ES-I3 (cell line): ENCODE results near the gene BLVRB.
A peak's percentile ranks its signal among the peaks of the same experiment; 100 is the strongest.
"Not testable (repeated sequence)": the region's sequence is repeated elsewhere in the genome, so short reads cannot be mapped to it uniquely, and the experiment has no call there.

Experiments used
- H3K36me3 ChIP-seq: 2 replicates; pipeline ENCODE4 v1.6.1; 2013; ENCODE audit warnings: mild to moderate bottlenecking, low read length, control low read depth, moderate library complexity; ENCODE audit not compliant: insufficient read depth
- H3K4me1 ChIP-seq: 2 replicates; pipeline ENCODE4 v1.6.1; 2013; ENCODE audit warnings: mild to moderate bottlenecking, control low read depth, low read length; ENCODE audit not compliant: insufficient read depth
- H3K9ac ChIP-seq: 2 replicates; pipeline ENCODE4 v1.6.1; 2013; ENCODE audit warnings: low read depth, mild to moderate bottlenecking, low read length, moderate library complexity
- H3K9me3 ChIP-seq: 2 replicates; pipeline ENCODE4 v1.6.1; 2013; ENCODE audit warnings: mild to moderate bottlenecking, low read length, moderate library complexity; ENCODE audit not compliant: control insufficient read depth, insufficient read depth

BLVRB gene

DNA sequence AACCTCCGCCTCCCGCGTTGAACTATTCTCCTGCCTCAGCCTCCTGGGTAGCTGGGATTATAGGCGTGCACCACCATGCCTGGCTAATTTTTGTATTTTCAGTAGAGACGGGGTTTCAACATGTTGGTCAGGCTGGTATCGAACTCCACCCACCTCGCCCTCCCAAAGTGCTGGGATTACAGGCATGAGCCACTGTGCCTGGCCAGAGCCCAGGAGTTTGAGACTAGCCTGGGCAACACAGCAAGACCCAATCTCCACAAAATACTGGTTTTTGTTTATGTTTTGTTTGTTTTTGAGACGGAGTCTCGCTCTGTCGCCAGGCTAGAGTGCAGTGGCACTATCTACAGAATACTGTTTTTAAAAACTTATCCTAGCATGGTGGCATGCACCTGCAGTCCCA lies 35.3 kb downstream of the BLVRB start:
- not testable (repeated sequence) for H3K9ac ChIP-seq, H3K36me3 ChIP-seq, H3K4me1 ChIP-seq, H3K9me3 ChIP-seq

DNA sequence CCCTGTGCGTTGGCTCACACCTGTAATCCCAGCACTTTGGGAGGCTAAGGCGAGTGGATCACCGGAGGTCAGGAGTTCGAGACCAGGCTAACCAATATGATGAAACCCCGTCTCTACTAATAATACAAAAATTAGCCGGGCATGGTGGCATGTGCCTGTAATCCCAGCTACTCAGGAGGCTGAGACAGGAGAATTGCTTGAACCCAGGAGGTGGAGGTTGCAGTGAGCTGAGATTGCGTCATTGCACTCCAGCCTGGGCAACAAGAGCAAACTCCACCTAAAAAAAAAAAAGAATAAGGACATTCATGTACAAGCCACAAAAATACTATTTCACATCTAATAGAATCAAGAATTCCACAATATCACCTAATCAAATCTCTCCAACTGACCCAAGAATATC lies 37.3 kb downstream of the BLVRB start:
- H3K4me1 ChIP-seq, H3K9me3 ChIP-seq, H3K9ac ChIP-seq, H3K36me3 ChIP-seq: not testable (repeated sequence)

DNA sequence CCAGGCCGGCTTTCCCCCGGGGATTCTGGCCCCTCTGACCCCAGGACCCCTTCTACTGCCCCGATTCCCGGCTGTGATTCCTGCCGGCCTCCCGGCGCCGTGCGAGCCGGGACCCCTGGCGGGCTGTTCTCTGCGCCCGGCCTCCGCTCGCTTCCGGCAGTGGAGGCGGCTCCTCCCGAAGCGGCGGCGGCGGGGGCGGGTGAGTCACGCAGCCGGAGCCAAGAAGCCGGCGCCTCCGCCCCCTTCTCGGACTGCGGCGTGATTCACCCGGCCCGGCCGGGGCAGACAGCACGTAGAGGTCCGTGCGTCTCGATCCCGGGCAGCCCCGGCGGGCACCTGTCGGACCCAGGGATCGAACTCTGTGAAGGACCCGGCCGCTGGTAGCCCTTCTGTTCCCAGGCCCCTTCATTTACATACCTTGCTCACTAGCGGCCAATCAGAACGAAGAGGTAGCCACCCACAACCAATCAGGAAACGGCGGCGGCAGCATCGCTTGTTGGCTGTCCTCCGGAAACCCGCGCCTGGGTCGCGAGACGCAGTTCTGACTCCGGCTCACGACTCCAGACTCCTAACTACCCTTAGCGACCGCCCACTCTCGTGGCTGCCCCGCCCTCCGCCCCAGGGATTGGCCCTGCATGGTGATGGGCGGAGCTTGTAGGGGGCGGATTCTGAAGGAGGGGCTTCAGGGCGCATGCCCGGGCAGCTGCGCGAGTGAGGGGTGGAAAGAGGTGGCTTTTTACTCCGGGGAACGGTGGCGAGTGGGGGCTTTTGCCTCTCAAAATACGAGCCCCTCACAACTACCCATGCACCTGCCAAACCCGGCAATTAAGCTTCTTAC lies 39.9 kb downstream of the BLVRB start, which contains the start of gene SERTAD1:
SERTAD1 (minus strand) TSS at position 543 of the 838 bp plus-strand sequence. CDS start 2,446 bp downstream, outside the sequence.
- Histone ChIP-seq H3K9ac (peak within 1 kb of the TSS; percentile 78), H3K36me3 (no peaks in the 10 kb centered on the region), H3K4me1 (no peaks in the 10 kb centered on the region; the same call in 1 of the 2 replicates), H3K9me3 (no peaks in the 10 kb centered on the region)

DNA sequence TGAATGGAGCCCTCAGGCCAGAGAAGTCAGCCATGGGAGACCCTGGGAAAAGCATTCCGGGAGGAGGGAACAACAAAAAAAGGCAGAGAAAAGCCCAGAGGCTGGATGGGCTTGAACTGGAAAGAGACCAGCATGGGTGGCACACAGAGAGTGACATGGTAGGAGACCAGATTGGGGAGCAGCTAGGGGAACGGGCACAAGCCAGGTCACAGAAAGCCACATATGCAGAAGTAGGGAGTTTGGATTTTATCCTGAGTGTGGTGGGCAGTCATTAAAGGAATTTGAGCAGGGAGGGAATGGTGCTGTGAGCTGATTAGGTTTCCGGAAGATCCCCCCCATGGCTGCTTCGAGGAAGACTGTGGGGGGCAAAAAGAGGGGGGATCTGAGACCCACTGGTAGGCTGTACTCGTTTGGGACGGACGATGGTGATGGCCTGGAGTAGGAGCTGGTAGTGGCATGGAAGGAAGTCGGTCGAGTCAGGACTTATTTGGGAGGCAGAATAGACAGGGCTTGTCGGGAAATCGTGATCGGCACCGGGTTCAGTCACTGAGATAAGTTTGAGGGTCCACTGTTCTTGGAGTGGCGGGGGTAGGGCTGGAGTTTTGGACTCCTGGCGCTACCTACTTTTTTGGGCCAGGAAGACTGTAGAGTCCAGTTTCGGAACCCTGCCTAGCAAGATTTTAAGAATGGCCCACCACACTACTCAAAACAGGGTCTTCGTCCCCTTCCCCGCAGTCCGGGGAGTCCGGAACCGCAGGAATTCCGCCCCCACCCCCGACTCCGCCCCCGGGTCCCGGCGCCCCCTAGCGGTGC lies 40.7 kb downstream of the BLVRB start:
- H3K4me1 ChIP-seq = no peaks in the 10 kb centered on the region; the same call in 1 of the 2 replicates
- H3K36me3 ChIP-seq = no peaks in the 10 kb centered on the region
- peak overlapping the region; percentile 78 for H3K9ac ChIP-seq
- H3K9me3 ChIP-seq = no peaks in the 10 kb centered on the region

DNA sequence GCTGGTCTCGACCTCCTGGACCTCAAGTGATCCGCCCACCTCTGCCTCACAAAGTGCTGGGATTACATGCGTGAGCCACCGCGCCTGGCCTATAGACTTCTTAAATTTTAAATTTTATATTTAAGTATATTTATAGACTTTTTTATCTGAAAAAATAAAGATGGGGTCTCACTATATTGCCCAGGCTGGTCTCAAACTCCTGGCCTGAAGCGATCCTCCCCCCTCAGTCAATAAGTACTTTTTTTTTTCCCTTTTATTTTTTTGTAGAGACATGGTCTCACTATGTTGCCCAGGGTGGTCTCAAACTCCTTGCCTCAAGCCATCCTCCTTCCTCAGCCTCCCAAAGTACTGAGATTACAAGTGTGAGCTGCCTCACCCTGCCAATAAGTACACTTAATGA lies 41.6 kb downstream of the BLVRB start:
- Histone ChIP-seq H3K9me3 (no peaks in the 10 kb centered on the region), H3K4me1 (no peaks in the 10 kb centered on the region; the same call in 1 of the 2 replicates), H3K36me3 (no peaks in the 10 kb centered on the region), H3K9ac (no peak overlapping the region)

DNA sequence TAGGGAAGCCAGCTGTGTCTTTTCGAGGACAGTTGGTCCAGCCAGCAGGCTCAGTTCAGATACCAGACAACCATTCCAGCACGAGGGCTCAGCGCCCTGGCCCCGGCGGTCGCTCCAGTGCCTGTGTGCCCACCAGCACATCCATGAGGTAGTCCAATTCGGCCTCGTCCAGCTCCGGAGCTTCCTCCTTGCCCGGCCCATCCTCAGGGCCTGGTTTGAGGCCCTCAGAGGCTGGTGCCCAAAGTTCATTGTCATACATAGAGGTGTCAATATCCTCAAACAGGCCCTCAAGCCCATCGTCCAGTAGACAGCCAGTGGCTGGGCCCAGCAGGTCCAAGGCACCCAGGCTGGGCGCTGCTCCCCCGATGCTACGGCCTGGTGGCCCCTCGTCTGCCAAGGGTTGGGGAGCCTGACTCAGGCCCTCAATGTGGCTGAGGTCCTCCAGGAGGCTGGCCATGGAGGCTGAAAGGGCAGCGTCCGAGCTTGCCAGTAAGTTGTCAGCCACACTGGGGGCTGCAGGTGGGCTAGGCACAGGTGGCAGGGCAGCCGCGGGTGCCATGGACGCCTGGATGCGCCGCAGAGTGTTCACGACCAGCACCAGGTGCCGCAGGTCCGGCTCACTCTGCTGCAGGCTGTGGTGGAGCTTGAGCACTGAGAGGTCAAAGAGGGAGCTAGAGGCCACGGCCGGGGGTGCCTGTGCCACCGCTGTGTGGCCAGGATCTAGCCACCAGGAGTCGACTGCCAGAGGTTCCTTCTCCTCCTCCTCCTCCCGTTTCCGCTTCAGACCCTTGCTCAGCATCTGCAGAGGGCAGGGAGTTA lies 42.6 kb downstream of the BLVRB start:
- H3K9ac ChIP-seq = no peak overlapping the region
- no peaks in the 10 kb centered on the region for H3K36me3 ChIP-seq
- H3K9me3 ChIP-seq = no peaks in the 10 kb centered on the region
- H3K4me1 ChIP-seq = no peaks in the 10 kb centered on the region; the same call in 1 of the 2 replicates

DNA sequence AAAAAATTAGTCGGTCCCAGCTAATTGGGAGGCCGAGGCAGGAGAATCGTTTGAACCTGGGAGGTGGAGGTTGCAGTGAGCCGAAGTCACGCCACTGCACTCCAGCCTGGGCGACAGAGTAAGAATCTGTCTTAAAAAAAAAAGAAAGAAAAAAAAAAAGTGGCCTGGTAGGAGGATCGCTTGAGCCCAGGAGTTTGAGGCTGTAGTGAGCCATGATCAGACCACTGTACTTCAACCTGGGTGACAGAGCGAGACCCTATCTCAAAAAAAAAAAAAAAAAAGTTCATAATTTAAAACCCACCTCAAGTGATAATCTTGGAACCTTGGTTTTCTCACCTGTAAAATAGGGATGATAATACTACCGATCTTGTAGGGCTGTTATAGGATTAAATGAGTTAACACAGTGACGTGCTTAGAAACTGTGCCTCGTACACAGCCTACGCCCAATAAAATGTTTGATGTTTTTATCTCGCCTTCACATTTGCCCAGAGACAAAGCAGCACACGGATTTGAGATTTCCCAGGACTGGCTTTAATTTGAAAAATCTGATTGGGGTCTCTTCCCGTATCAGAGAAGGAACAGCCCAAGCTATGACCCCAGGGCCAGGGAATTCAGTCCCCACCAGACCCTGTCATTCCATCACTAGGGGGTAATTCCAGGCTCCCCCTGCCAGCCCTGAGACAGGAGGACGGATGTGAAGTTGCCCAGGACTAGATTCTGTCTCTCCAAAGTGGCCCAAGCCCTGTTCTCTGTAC lies 43.4 kb downstream of the BLVRB start:
- H3K9ac ChIP-seq = no peak overlapping the region
- H3K36me3 ChIP-seq = no peaks in the 10 kb centered on the region
- no peaks in the 10 kb centered on the region for H3K9me3 ChIP-seq
- peaks cover 6% of the 10 kb centered on the region; the same call in 1 of the 2 replicates for H3K4me1 ChIP-seq

DNA sequence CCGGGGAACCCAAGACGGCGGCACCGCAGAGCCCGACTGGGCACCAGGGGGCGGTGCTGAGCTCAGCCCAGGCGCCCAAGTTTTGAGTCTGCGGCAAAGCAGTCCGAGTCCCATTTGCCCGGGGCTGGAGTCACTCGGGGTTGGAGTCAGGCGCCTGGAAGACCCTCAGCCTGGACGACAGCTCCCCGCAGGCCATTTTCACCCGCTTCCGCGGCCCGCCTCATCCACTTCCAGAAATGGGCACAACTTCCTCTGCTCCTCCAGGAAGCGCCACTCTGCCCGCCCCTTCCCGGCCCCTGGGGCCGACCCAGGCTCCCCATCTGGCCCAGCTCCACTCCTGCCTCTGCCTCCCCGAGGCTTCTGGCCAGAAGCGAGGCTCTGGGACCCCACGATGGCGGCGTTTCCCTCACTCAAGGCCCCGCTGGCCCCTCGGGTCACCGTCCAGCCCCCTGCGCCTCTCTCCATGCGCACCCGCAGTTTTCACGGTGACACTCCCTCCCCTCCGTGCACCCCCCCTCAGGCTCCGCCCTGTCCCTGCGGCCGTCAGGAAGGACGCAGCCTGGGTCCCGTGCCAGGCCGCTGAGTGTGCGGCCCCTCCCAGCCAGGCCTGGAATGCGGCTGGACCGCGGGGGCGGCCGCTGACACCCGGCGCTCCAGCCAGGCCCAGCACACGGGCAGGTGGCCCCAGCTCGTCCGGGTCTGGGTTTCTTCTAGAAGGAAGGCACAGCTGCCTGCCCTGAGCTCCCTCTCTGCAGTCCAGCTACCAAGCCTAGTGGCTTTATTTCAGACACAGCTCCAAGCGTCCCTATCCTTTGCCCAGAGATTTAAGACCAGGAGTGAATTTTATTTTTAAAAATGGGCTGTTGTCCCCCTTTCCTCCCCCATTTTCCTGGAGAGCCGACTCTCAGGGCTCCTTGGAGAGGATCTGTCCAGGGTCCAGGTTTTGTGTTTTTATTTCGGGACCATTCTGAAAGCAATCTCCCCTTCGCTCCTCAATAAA lies 44.5 kb downstream of the BLVRB start:
- H3K9me3 ChIP-seq = no peaks in the 10 kb centered on the region
- peak overlapping the region; percentile 65 for H3K9ac ChIP-seq
- H3K4me1 ChIP-seq = peaks cover 6% of the 10 kb centered on the region; the same call in 1 of the 2 replicates

DNA sequence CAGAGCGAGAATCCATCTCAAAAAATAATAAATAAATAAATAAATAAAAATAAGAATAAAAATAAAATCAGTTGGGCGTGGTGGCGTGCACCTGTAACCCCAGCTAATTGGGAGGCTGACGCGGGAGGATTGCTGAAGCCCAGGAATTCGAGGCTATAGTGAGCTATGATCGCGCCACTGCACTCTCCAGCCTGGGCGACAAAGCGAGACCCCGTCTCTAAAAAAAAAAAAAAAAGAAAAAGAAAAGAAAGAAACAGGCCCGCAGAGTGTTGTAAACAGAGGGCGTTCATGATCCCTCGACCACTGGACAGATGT lies 45.1 kb downstream of the BLVRB start:
- peaks cover 6% of the 10 kb centered on the region; the same call in 1 of the 2 replicates for H3K4me1 ChIP-seq
- peak overlapping the region; percentile 65; the same call in 1 of the 2 replicates for H3K9ac ChIP-seq
- no peaks in the 10 kb centered on the region for H3K36me3 ChIP-seq
- H3K9me3 ChIP-seq = no peaks in the 10 kb centered on the region

More for the DNA sequence above, 44.5 kb downstream of the BLVRB start:
- no peaks in the 10 kb centered on the region for H3K36me3 ChIP-seq

DNA sequence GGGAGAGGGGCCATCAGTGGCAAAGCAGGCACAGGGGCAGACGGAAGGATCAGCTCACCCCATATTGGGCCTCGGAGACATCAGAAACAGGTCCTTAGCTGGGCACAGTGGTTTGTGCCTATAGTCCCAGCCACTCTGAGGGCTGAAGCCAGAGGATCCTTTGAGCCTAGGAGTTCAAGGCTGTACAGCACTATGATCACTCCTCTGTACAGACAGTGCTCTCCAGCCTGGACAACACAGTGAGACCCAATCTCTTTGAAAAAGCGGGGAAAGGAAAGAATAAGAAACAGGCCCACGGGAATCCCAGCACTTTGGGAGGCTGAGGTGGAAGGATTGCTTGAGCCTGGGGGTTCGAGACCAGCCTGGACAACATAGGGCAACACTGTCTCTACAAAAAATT lies 45.8 kb downstream of the BLVRB start:
- Histone ChIP-seq H3K4me1 (peaks cover 6% of the 10 kb centered on the region; the same call in 1 of the 2 replicates), H3K9ac (no peak overlapping the region), H3K9me3 (no peaks in the 10 kb centered on the region), H3K36me3 (no peaks in the 10 kb centered on the region)

DNA sequence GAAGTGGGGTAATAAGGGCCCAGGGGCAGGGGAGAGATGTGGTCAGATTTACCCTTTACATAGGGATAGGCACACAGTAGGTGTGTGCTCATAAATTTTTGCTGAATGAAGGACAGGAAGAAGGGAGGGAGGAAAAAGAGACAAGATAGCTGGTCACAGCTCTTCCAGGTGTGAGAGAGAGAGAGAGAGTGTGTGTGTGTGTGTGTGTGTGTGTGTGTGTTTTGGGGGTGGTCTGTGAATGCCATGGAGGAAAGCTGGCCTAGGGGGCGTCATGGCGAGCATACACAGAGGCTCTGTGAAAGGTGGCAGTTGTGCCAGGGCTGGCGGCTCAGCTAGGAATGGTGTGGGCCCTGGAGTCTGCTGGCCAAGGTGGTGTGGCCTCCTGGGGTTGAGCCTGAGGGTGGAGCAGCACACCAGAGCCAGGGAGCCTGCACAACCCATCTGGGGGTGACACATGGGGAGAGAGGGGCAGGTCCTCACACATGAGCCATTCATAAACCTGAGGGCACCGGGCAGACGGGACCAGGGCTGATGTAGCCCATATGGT lies 46.4 kb downstream of the BLVRB start:
- Histone ChIP-seq H3K36me3 (no peaks in the 10 kb centered on the region), H3K9me3 (no peaks in the 10 kb centered on the region), H3K4me1 (peaks cover 6% of the 10 kb centered on the region; the same call in 1 of the 2 replicates), H3K9ac (no peak overlapping the region)

DNA sequence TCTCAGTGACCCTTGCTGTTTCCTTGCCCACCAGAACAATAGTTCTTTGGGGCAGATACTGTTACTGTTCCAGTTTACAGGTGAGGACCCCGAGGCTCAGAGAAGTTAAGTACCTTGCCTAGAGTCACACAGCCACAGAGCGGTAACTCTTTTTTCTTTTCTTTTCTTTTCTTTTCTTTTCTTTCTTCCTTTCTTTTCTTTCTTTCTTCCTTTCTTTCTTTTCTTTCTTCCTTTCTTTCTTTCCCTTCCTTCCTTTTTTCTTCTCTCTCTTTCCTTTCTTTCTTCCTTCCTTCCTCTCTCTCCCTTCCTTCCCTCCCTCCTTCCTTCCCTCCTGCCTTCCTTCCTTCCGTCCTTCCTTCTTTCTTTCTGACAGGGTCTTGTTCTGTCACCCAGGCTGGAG lies 47.5 kb downstream of the BLVRB start:
- Histone ChIP-seq H3K9me3 (no peaks in the 10 kb centered on the region), H3K36me3 (no peaks in the 10 kb centered on the region), H3K4me1 (peaks cover 13% of the 10 kb centered on the region; the same call in 1 of the 2 replicates), H3K9ac (no peak overlapping the region)
